ENCODE results near the gene GRID2.
"Not testable (repeated sequence)": the region's sequence is repeated elsewhere in the genome, so short reads cannot be mapped to it uniquely, and the experiment has no call there.

DNA sequence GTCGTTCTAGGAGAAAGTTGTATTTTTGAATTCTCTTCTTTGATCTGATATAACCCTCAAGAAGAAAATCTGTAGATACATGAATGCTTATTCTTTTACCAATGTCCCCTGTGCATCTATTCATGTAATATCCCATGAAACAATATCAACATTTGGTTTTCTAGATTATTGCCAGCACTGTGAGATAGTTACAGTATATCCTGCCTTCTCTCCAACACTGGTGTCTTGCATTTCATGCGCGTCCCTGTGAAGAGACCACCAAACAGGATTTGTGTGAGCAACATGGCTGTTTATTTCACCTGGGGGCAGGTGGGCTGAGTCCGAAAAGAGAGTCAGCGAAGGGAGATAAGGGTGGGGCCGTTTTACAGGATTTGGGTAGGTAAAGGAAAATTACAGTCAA is 135.0 kb downstream of the GRID2 start:
- TF ChIP-seq HCFC1 (IDR thresholded peaks at IDR 0.05; ENCODE audit: low read length); EZH2 (IDR thresholded peaks at IDR 0.05; ENCODE audit: borderline replicate concordance, control insufficient read depth, low read depth, low read length): not testable (repeated sequence)

All from GM12878 (cell line).